ENCODE results near the gene HTRA3.

HTRA3 gene

DNA sequence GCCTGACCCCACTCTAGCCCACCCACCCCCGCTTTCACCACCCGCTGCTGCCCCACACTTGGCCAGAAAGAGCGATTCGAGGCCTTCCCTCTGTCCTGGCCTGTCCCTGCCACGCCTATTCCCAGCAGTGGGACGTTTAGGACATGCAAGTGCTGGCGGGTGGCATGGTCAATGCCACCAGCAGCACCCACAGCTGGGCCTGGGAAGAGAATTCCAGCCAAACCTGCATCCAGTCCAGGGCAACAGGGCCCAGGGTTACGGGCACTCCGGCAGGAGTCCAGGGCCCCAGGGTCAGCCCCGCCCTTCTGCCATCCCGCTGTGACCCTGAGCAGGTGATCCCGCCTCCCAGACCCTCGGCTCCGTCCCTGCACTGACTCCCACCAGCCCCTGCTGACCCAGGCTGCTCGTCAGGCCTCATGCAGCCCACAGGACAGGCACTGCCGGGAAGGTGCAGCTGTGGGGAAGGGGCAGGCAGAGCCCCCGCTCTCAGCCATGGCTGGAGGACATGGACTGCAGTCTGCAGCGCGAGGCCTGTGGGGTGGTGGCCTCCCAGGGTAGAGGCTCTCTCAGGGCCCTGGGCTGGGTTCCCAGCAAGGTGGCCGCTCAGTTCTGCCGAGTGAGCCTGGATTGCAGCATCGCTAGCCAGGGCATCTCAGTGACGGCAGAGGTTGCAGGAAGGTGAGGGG lies 6.8 kb upstream of the HTRA3 start:
- H3K27me3 ChIP-seq (ENCODE audit: control insufficient read depth in 1 of 2, insufficient read depth in 2 of 2, low read length in 2 of 2) = no peaks in the 10 kb centered on the region
- H3K9ac ChIP-seq (ENCODE audit: low read length in 2 of 2) = no peak overlapping the region
- no peak overlapping the region for H3K4me3 ChIP-seq (ENCODE audit: low read length in 2 of 2)
- no peak overlapping the region for H3K27ac ChIP-seq (ENCODE audit: low read length)
- H3K36me3 ChIP-seq (ENCODE audit: control insufficient read depth in 2 of 2, insufficient read depth in 2 of 2, low read length in 2 of 2) = no peaks in the 10 kb centered on the region
- peaks cover 20% of the 10 kb centered on the region for H3K4me1 ChIP-seq (ENCODE audit: control insufficient read depth, insufficient read depth, low read length)
- H3K9me3 ChIP-seq (ENCODE audit: control insufficient read depth in 2 of 2, low read length in 2 of 2) = no peaks in the 10 kb centered on the region

DNA sequence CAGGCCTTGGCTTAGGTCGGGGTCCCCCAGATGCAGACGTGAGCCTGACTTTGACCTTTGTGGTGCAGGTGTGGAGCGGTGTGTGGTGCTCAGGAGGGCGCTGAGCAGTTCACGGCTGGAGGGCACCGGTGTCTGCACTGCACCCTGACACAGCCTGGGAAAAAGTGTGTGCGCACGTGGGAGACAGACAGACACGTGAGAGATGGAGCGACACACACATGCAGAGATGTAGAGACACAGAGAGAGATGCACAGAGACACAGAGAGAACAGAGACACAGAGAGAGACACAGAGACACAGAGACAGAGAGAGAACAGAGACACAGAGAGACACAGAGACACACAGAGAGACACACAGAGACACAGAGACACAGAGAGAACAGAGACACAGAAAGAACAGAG lies 6.2 kb upstream of the HTRA3 start:
- Histone ChIP-seq H3K27ac (ENCODE audit: low read length) (no peak overlapping the region), H3K36me3 (ENCODE audit: control insufficient read depth in 2 of 2, insufficient read depth in 2 of 2, low read length in 2 of 2) (no peaks in the 10 kb centered on the region), H3K27me3 (ENCODE audit: control insufficient read depth in 1 of 2, insufficient read depth in 2 of 2, low read length in 2 of 2) (no peaks in the 10 kb centered on the region), H3K9ac (ENCODE audit: low read length in 2 of 2) (no peak overlapping the region), H3K4me3 (ENCODE audit: low read length in 2 of 2) (no peak overlapping the region), H3K9me3 (ENCODE audit: control insufficient read depth in 2 of 2, low read length in 2 of 2) (no peaks in the 10 kb centered on the region), H3K4me1 (ENCODE audit: control insufficient read depth, insufficient read depth, low read length) (peaks cover 20% of the 10 kb centered on the region)

DNA sequence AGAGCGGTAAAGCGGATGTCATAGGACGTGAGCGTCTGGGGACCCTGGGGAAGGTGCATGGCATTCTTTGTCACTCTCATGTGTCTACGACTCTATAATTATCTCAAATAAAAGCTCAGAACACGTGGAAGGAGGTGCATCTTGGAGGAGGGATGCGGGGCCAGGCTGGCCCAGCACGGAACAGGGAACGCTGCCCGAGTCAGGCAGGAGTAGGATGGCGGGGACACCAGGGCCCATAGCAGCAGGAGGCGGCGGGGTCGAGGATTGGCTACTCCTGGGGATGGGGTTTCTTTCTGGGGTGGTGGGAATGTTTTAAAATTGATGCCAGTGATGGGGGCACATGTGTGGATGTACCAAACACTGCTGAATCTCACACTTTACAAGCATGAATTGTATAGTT lies 5.4 kb upstream of the HTRA3 start:
- Histone ChIP-seq H3K4me3 (ENCODE audit: low read length in 2 of 2) (no peak overlapping the region), H3K4me1 (ENCODE audit: control insufficient read depth, insufficient read depth, low read length) (peaks cover 24% of the 10 kb centered on the region), H3K9ac (ENCODE audit: low read length in 2 of 2) (no peak overlapping the region), H3K9me3 (ENCODE audit: control insufficient read depth in 2 of 2, low read length in 2 of 2) (no peaks in the 10 kb centered on the region), H3K36me3 (ENCODE audit: control insufficient read depth in 2 of 2, insufficient read depth in 2 of 2, low read length in 2 of 2) (no peaks in the 10 kb centered on the region), H3K27me3 (ENCODE audit: control insufficient read depth in 1 of 2, insufficient read depth in 2 of 2, low read length in 2 of 2) (no peaks in the 10 kb centered on the region), H3K27ac (ENCODE audit: low read length) (no peak overlapping the region)

- Histone ChIP-seq H3K4me1 (ENCODE audit: control insufficient read depth, insufficient read depth, low read length) (peaks cover 35% of the 10 kb centered on the region), H3K27ac (ENCODE audit: low read length) (no peak overlapping the region), H3K36me3 (ENCODE audit: control insufficient read depth in 2 of 2, insufficient read depth in 2 of 2, low read length in 2 of 2) (no peaks in the 10 kb centered on the region), H3K4me3 (ENCODE audit: low read length in 2 of 2) (no peak overlapping the region), H3K27me3 (ENCODE audit: control insufficient read depth in 1 of 2, insufficient read depth in 2 of 2, low read length in 2 of 2) (no peaks in the 10 kb centered on the region), H3K9ac (ENCODE audit: low read length in 2 of 2) (no peak overlapping the region), H3K9me3 (ENCODE audit: control insufficient read depth in 2 of 2, low read length in 2 of 2) (no peaks in the 10 kb centered on the region)
Measured at GRCh38 chr4:8265171-8265929, 4.2 kb upstream of the HTRA3 start.

GRCh38 chr4:8266088-8266487 lies 3.5 kb upstream of the HTRA3 start:
- Histone ChIP-seq H3K9me3 (ENCODE audit: control insufficient read depth in 2 of 2, low read length in 2 of 2) (no peaks in the 10 kb centered on the region), H3K27ac (ENCODE audit: low read length) (no peak overlapping the region)

DNA sequence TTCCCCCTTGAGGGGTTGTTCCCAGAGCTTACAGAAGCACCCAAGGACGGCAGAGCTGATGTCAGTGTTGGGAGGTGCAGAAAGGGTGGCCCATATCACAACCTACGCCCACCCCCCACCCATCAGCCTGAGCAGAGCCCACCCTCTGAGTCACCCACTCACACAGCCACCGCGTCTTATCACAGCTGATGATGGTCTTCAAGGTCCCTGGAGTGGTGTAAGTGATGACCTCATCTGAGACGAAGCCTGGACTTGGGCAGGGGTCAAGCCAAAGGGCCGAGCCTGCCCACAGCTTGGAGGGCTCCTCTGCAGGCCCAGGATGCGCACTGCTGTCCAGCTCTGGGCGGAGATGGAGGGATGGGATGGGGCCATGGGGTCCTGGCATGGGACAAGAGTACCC lies 3.0 kb upstream of the HTRA3 start:
- no peak overlapping the region for H3K4me3 ChIP-seq (ENCODE audit: low read length in 2 of 2)
- peaks cover 40% of the 10 kb centered on the region for H3K4me1 ChIP-seq (ENCODE audit: control insufficient read depth, insufficient read depth, low read length)
- no peak overlapping the region for H3K27ac ChIP-seq (ENCODE audit: low read length)
- H3K27me3 ChIP-seq (ENCODE audit: control insufficient read depth in 1 of 2, insufficient read depth in 2 of 2, low read length in 2 of 2) = no peaks in the 10 kb centered on the region
- H3K36me3 ChIP-seq (ENCODE audit: control insufficient read depth in 2 of 2, insufficient read depth in 2 of 2, low read length in 2 of 2) = no peaks in the 10 kb centered on the region
- H3K9ac ChIP-seq (ENCODE audit: low read length in 2 of 2) = no peak overlapping the region
- no peaks in the 10 kb centered on the region for H3K9me3 ChIP-seq (ENCODE audit: control insufficient read depth in 2 of 2, low read length in 2 of 2)

More at GRCh38 chr4:8266088-8266487, 3.5 kb upstream of the HTRA3 start:
- no peak overlapping the region for H3K9ac ChIP-seq (ENCODE audit: low read length in 2 of 2)
- no peaks in the 10 kb centered on the region for H3K27me3 ChIP-seq (ENCODE audit: control insufficient read depth in 1 of 2, insufficient read depth in 2 of 2, low read length in 2 of 2)
- no peaks in the 10 kb centered on the region for H3K36me3 ChIP-seq (ENCODE audit: control insufficient read depth in 2 of 2, insufficient read depth in 2 of 2, low read length in 2 of 2)
- H3K4me1 ChIP-seq (ENCODE audit: control insufficient read depth, insufficient read depth, low read length) = peaks cover 37% of the 10 kb centered on the region
- H3K4me3 ChIP-seq (ENCODE audit: low read length in 2 of 2) = no peak overlapping the region

- H3K9ac ChIP-seq (ENCODE audit: low read length in 2 of 2) = no peak overlapping the region
Measured at GRCh38 chr4:8267077-8267476, 2.5 kb upstream of the HTRA3 start.

GRCh38 chr4:8268211-8268610 lies 1.3 kb upstream of the HTRA3 start:
- Histone ChIP-seq H3K9ac (ENCODE audit: low read length in 2 of 2) (no peak overlapping the region), H3K4me3 (ENCODE audit: low read length in 2 of 2) (no peak overlapping the region), H3K9me3 (ENCODE audit: control insufficient read depth in 2 of 2, low read length in 2 of 2) (no peaks in the 10 kb centered on the region), H3K27me3 (ENCODE audit: control insufficient read depth in 1 of 2, insufficient read depth in 2 of 2, low read length in 2 of 2) (no peaks in the 10 kb centered on the region), H3K36me3 (ENCODE audit: control insufficient read depth in 2 of 2, insufficient read depth in 2 of 2, low read length in 2 of 2) (no peaks in the 10 kb centered on the region), H3K4me1 (ENCODE audit: control insufficient read depth, insufficient read depth, low read length) (peaks cover 54% of the 10 kb centered on the region), H3K27ac (ENCODE audit: low read length) (no peak overlapping the region)

More at GRCh38 chr4:8267077-8267476, 2.5 kb upstream of the HTRA3 start:
- no peaks in the 10 kb centered on the region for H3K36me3 ChIP-seq (ENCODE audit: control insufficient read depth in 2 of 2, insufficient read depth in 2 of 2, low read length in 2 of 2)
- no peaks in the 10 kb centered on the region for H3K9me3 ChIP-seq (ENCODE audit: control insufficient read depth in 2 of 2, low read length in 2 of 2)
- H3K4me3 ChIP-seq (ENCODE audit: low read length in 2 of 2) = no peak overlapping the region
- no peak overlapping the region for H3K27ac ChIP-seq (ENCODE audit: low read length)
- no peaks in the 10 kb centered on the region for H3K27me3 ChIP-seq (ENCODE audit: control insufficient read depth in 1 of 2, insufficient read depth in 2 of 2, low read length in 2 of 2)
- H3K4me1 ChIP-seq (ENCODE audit: control insufficient read depth, insufficient read depth, low read length) = peaks cover 45% of the 10 kb centered on the region

DNA sequence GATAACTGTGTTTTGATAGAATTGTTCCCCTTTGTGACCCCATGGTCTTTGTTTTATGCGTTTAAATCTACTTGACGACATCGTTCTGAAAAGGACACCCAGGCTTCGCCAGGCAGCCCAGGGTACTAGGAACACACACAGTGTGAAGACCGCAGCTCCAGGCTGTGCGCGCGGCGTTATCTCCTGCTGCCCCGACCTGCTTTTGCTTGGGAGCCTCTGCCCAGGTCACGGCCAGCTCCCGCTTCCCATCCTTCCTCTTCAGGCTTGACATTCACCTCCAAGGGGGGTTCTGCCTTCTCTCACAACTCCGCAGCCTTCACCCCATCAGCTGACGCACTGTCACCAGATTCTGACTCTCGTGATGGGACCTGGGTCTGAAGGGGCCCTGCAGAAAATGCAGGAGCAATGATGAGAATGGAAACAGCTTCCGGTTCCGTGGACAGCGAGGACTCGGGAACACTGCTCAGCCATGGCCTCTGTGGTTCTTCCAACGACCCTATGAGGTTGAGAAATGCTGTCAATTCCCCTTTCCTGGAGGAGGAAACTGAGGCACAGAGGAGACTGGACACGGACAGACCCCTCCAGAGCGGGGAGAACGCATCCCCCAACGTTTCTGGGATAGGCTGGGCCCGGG lies 536 bp upstream of the HTRA3 start:
- Histone ChIP-seq H3K9me3 (ENCODE audit: control insufficient read depth in 2 of 2, low read length in 2 of 2) (no peaks in the 10 kb centered on the region), H3K27me3 (ENCODE audit: control insufficient read depth in 1 of 2, insufficient read depth in 2 of 2, low read length in 2 of 2) (no peaks in the 10 kb centered on the region), H3K4me3 (ENCODE audit: low read length in 2 of 2) (peak overlapping the region in 1 of 2 donors; percentile 74), H3K4me1 (ENCODE audit: control insufficient read depth, insufficient read depth, low read length) (peaks cover 60% of the 10 kb centered on the region), H3K27ac (ENCODE audit: low read length) (peak overlapping the region; percentile 74), H3K36me3 (ENCODE audit: control insufficient read depth in 2 of 2, insufficient read depth in 2 of 2, low read length in 2 of 2) (no peaks in the 10 kb centered on the region), H3K9ac (ENCODE audit: low read length in 2 of 2) (peak overlapping the region; percentile 69 to 83)

- Histone ChIP-seq H3K27ac (ENCODE audit: low read length) (peak overlapping the region; percentile 55), H3K4me3 (ENCODE audit: low read length in 2 of 2) (peak overlapping the region; percentile 69 to 74), H3K4me1 (ENCODE audit: control insufficient read depth, insufficient read depth, low read length) (peaks cover 74% of the 10 kb centered on the region), H3K9me3 (ENCODE audit: control insufficient read depth in 2 of 2, low read length in 2 of 2) (no peaks in the 10 kb centered on the region), H3K36me3 (ENCODE audit: control insufficient read depth in 2 of 2, insufficient read depth in 2 of 2, low read length in 2 of 2) (no peaks in the 10 kb centered on the region), H3K9ac (ENCODE audit: low read length in 2 of 2) (peak overlapping the region; percentile 29 to 64), H3K27me3 (ENCODE audit: control insufficient read depth in 1 of 2, insufficient read depth in 2 of 2, low read length in 2 of 2) (no peaks in the 10 kb centered on the region)
Measured at GRCh38 chr4:8270418-8270771, 841 bp downstream of the HTRA3 start.

Measured in stomach smooth muscle (tissue), 2 donors.